Activated naive CD8-positive, alpha-beta T cell treated with anti-CD3 and anti-CD28 coated beads, Interleukin-2, amount 10 ng/mL, durations not matched to agents 7 days and 5 days (primary cell): ENCODE data around the gene ASCC3. TPM values are rescaled to one million over a fixed set of nuclear protein-coding genes. Genes with fewer than 3 reads are reported as not detected.

Experiments
- ATAC-seq: fragments of 150-1000 bp; cut with Tn5 transposase; one replicate; pipeline ENCODE4 v1.10.0; 2021; ENCODE audit warnings: low read depth, moderate library complexity
- POLR2A ChIA-PET: fragments of 350-600 bp; sonication (Branson Sonifier 250); formaldehyde crosslinking; loops from one replicate; lab custom pipeline; 2021; ENCODE audit warnings: antibody characterized with exemption; lab: Charles Lee
- DNase-seq: peaks from one replicate; pipeline ENCODE4 v3.0.0; 2021
- H3K27ac Mint-ChIP-seq: one replicate; pipeline ENCODE4 v1.8.0; 2022; ENCODE audit warnings: mild to moderate bottlenecking, mixed read lengths
- H3K27me3 Mint-ChIP-seq: one replicate; pipeline ENCODE4 v1.8.0; 2022; ENCODE audit warnings: mild to moderate bottlenecking, moderate library complexity, mixed read lengths
- H3K36me3 Mint-ChIP-seq: one replicate; pipeline ENCODE4 v1.8.0; 2021; ENCODE audit warnings: mild to moderate bottlenecking, mixed read lengths
- H3K4me1 Mint-ChIP-seq: one replicate; pipeline ENCODE4 v1.8.0; 2021; ENCODE audit warnings: mixed read lengths
- H3K4me3 Mint-ChIP-seq: one replicate; pipeline ENCODE4 v1.8.0; 2022; ENCODE audit warnings: mild to moderate bottlenecking, moderate library complexity, mixed read lengths
- H3K9me3 Mint-ChIP-seq: one replicate; pipeline ENCODE4 v1.8.0; 2021; ENCODE audit warnings: mixed read lengths
- total RNA-seq, 2 experiments: library from RNA; stranded (reverse); gene quantifications; one replicate each; pipeline ENCODE4 v1.2.3, GENCODE V29; 2021

The ASCC3 gene
- total RNA-seq, 2 experiments from 2014 or later, result 54.7 to 59.6 TPM

DNA sequence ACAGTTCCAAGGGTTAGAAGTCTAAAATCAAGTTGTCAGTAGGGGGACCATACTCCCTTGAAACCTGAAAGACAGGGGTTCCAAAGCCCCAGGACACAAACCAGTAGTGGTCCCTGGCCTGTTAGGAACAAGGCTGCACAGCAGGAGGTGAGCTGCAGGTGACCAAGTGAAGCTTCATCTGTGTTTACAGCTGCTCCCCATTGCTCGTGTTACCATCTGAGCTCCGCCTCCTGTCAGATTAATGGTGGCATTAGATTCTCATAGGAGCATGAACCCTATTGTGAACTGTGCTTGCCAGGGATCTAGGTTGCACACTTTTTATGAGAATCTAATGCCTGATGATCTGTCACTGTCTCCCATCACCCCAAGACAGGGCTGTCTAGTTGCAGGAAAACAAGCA, 391.1 kb downstream of the ASCC3 start:
- H3K9me3 Mint-ChIP-seq, result no peaks in the 10 kb centered on the region
- POLR2A ChIA-PET, result no interaction called here
- DNase-seq, result no peak
- H3K36me3 Mint-ChIP-seq, result no peaks in the 10 kb centered on the region
- no peak overlapping the region for H3K4me3 Mint-ChIP-seq
- no peaks in the 10 kb centered on the region for H3K4me1 Mint-ChIP-seq
- H3K27ac Mint-ChIP-seq, result no peak overlapping the region
- ATAC-seq, result no peak
- H3K27me3 Mint-ChIP-seq, result peaks cover 37% of the 10 kb centered on the region

- POLR2A ChIA-PET, result no interaction called here
- Mint-ChIP-seq H3K27me3 (peaks cover 34% of the 10 kb centered on the region), H3K4me3 (no peak overlapping the region)
These were observed 392.9 kb downstream of the ASCC3 start for GRCh38 chr6:100488244-100488643.

DNA sequence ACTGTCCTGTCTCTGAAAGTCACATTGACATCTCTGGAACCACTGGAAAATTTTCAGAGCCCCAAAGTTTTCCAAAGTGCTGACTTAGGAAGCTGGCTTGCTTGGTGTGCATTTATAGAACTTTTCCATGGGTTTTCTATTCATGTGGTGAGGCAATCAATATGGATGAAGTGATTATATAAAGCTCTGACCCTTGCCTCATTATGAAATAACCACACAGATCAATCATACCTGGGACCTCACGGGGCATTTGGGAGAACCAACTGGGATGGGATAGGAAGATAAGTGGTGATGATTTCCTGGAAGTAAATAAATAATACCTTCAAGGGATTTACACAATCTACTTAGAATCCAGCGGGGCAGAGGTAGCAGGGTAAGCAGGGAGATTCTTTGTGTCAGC, 393.5 kb downstream of the ASCC3 start:
- no peak overlapping the region for H3K27ac Mint-ChIP-seq
- H3K4me1 Mint-ChIP-seq, result no peaks in the 10 kb centered on the region
- peaks cover 34% of the 10 kb centered on the region for H3K27me3 Mint-ChIP-seq
- H3K4me3 Mint-ChIP-seq, result no peak overlapping the region
- DNase-seq (no peak), ATAC-seq (no peak)
- no peaks in the 10 kb centered on the region for H3K36me3 Mint-ChIP-seq
- POLR2A ChIA-PET, result no interaction called here
- H3K9me3 Mint-ChIP-seq, result no peaks in the 10 kb centered on the region

More at GRCh38 chr6:100488244-100488643, 392.9 kb downstream of the ASCC3 start:
- no peaks in the 10 kb centered on the region for H3K9me3 Mint-ChIP-seq
- no peak for ATAC-seq
- no peak for DNase-seq
- H3K27ac Mint-ChIP-seq, result no peak overlapping the region
- no peaks in the 10 kb centered on the region for H3K4me1 Mint-ChIP-seq
- H3K36me3 Mint-ChIP-seq, result no peaks in the 10 kb centered on the region

DNA sequence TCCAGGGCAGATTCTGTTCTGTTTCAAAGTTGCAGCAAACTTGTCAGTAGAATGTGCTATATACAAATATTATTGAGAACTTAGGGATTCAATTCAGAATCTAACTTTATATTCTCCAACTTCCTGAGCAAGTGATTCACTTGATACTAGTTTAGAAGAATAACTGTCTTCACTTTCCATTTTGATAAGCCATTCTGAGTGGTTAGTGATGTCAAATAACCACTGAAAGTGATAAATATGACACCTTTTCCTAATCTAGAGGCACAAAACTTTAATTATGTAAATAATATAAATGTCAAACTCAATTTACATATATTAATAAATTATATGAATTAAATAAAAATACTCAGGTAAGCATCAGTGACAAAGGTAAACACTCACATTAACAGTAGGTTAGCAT, 395.9 kb downstream of the ASCC3 start:
- no peak for ATAC-seq
- no peaks in the 10 kb centered on the region for H3K4me1 Mint-ChIP-seq
- peaks cover 21% of the 10 kb centered on the region for H3K27me3 Mint-ChIP-seq
- POLR2A ChIA-PET, result no interaction called here
- H3K4me3 Mint-ChIP-seq, result no peak overlapping the region
- DNase-seq, result no peak
- no peaks in the 10 kb centered on the region for H3K36me3 Mint-ChIP-seq
- no peak overlapping the region for H3K27ac Mint-ChIP-seq
- no peaks in the 10 kb centered on the region for H3K9me3 Mint-ChIP-seq

DNA sequence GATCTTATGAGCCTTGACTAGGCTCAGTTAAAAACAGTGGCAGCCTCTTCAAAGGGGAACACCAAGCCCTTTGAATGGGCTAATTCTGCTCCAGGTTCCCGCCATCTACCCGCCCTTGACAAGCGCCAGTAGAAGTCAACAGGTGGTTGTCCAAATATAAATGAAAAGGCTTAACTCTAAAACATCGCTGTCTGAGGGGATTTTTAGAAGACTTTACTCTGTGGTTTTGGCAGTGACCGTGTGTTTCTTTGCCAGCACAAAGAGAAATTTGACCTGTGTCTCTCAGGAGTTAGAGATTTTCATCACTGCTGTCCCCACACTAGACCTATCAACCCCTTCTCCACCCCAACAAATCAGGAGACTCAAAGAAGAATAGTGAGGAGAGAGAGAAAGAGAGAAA, 396.7 kb downstream of the ASCC3 start:
- H3K4me1 Mint-ChIP-seq, result no peaks in the 10 kb centered on the region
- no peaks in the 10 kb centered on the region for H3K36me3 Mint-ChIP-seq
- no peak overlapping the region for H3K27ac Mint-ChIP-seq
- H3K4me3 Mint-ChIP-seq, result no peak overlapping the region
- ATAC-seq (no peak), DNase-seq (no peak)
- no peaks in the 10 kb centered on the region for H3K9me3 Mint-ChIP-seq
- POLR2A ChIA-PET, result no interaction called here
- H3K27me3 Mint-ChIP-seq, result peaks cover 18% of the 10 kb centered on the region

GRCh38 chr6:100482698-100483097, 398.4 kb downstream of the ASCC3 start:
- POLR2A ChIA-PET, result no interaction called here
- H3K4me3 Mint-ChIP-seq, result no peak overlapping the region
- H3K9me3 Mint-ChIP-seq, result no peaks in the 10 kb centered on the region
- no peaks in the 10 kb centered on the region for H3K36me3 Mint-ChIP-seq
- no peak overlapping the region for H3K27ac Mint-ChIP-seq
- no peak for DNase-seq
- H3K27me3 Mint-ChIP-seq, result peaks cover 12% of the 10 kb centered on the region
- no peaks in the 10 kb centered on the region for H3K4me1 Mint-ChIP-seq
- no peak for ATAC-seq

GRCh38 chr6:100479179-100480035, 401.7 kb downstream of the ASCC3 start:
- ATAC-seq (no peak), DNase-seq (no peak)
- H3K9me3 Mint-ChIP-seq, result no peaks in the 10 kb centered on the region
- no peak overlapping the region for H3K4me3 Mint-ChIP-seq
- no peak overlapping the region for H3K27ac Mint-ChIP-seq
- H3K36me3 Mint-ChIP-seq, result no peaks in the 10 kb centered on the region
- peaks cover 6% of the 10 kb centered on the region for H3K27me3 Mint-ChIP-seq
- H3K4me1 Mint-ChIP-seq, result no peaks in the 10 kb centered on the region
- POLR2A ChIA-PET, result no interaction called here

GRCh38 chr6:100475554-100476320, 405.4 kb downstream of the ASCC3 start:
- H3K27me3 Mint-ChIP-seq, result peaks cover 31% of the 10 kb centered on the region
- no peak overlapping the region for H3K27ac Mint-ChIP-seq

GRCh38 chr6:100473182-100473581, 407.9 kb downstream of the ASCC3 start:
- ATAC-seq (no peak), DNase-seq (no peak)
- Mint-ChIP-seq H3K27me3 (peaks cover 51% of the 10 kb centered on the region), H3K4me3 (no peak overlapping the region), H3K36me3 (peaks cover under 1% of the 10 kb centered on the region), H3K4me1 (no peaks in the 10 kb centered on the region), H3K27ac (no peak overlapping the region), H3K9me3 (no peaks in the 10 kb centered on the region)
- POLR2A ChIA-PET, result no interaction called here

More at GRCh38 chr6:100475554-100476320, 405.4 kb downstream of the ASCC3 start:
- POLR2A ChIA-PET, result no interaction called here
- ATAC-seq (no peak), DNase-seq (no peak)
- Mint-ChIP-seq H3K4me3 (no peak overlapping the region), H3K9me3 (no peaks in the 10 kb centered on the region), H3K4me1 (no peaks in the 10 kb centered on the region), H3K36me3 (no peaks in the 10 kb centered on the region)

DNA sequence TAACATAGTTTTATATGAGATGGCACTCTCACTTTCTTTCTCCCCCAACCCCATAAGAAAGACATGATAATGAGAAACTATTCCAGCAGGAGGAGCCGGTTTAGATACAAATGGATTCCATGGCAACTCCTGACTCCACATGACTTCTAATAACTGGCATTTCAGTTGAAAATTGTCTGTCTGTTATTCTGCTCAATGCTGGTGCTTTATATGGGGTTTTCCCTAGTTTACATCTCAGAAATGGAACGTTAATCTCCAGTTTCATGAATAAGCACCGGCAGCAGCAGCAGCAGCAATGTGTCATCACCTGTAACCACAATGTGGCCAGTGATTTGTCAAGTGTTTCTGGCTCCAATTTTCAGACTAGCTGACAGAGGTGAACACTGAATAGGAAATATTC, 408.5 kb downstream of the ASCC3 start:
- ATAC-seq (no peak), DNase-seq (no peak)
- H3K9me3 Mint-ChIP-seq, result peaks cover 2% of the 10 kb centered on the region
- no peak overlapping the region for H3K27ac Mint-ChIP-seq
- no peak overlapping the region for H3K4me3 Mint-ChIP-seq
- peaks cover 56% of the 10 kb centered on the region for H3K27me3 Mint-ChIP-seq
- H3K36me3 Mint-ChIP-seq, result peaks cover 4% of the 10 kb centered on the region
- POLR2A ChIA-PET, result no interaction called here
- peaks cover 2% of the 10 kb centered on the region for H3K4me1 Mint-ChIP-seq

GRCh38 chr6:100470422-100471120, 410.6 kb downstream of the ASCC3 start:
- peaks cover 2% of the 10 kb centered on the region for H3K9me3 Mint-ChIP-seq
- H3K27me3 Mint-ChIP-seq, result peaks cover 77% of the 10 kb centered on the region
- POLR2A ChIA-PET, result no interaction called here
- H3K4me1 Mint-ChIP-seq, result peaks cover 4% of the 10 kb centered on the region
- no peak overlapping the region for H3K27ac Mint-ChIP-seq
- no peak overlapping the region for H3K4me3 Mint-ChIP-seq
- no peak for DNase-seq
- no peak for ATAC-seq
- H3K36me3 Mint-ChIP-seq, result peaks cover 4% of the 10 kb centered on the region

DNA sequence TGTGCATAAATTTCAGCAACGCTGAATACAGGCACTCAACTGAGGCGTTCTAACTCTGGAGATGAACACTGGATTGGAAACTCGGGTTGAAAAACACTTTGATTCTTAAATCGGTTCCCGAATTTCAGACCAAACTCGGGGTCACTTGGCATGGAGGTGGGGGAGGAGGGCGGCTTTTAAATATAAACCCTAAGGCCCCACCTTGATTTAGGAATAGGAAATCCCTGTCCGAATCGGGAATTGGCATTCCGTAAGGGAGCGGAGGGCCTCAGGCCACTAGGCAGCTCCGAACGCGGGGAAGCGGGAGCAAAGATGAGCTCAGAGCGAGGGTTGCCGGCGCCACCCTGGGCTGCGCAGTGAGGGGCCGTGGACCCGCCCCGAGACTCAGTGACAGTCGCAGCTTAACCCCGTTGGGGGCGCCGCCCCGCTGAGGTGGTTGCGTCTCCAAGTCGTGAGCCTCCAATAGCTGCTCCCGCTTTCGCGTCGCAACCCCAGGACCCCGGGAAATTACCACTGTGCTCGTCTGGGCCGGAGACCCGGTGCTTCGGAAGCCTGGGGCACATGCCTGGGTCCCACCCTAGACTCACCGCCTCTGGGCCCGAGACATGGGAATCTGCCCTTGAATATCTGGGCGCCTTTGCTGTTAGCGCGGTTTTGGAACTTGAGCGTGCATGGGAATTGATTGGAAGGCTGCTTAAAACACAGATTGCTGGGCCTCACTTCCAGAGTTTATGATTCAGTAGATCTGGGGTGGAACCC, 411.8 kb downstream of the ASCC3 start:
- no peak overlapping the region for H3K27ac Mint-ChIP-seq
- H3K27me3 Mint-ChIP-seq, result peaks cover 86% of the 10 kb centered on the region
- peaks cover 2% of the 10 kb centered on the region for H3K9me3 Mint-ChIP-seq
- H3K4me1 Mint-ChIP-seq, result peaks cover 4% of the 10 kb centered on the region
- H3K4me3 Mint-ChIP-seq, result no peak overlapping the region
- ATAC-seq (no peak), DNase-seq (no peak)
- peaks cover 4% of the 10 kb centered on the region for H3K36me3 Mint-ChIP-seq
- POLR2A ChIA-PET, result no interaction called here
